Measurements from ENCODE around the gene MRGPRD.
"Not testable (repeated sequence)": the region's sequence is repeated elsewhere in the genome, so short reads cannot be mapped to it uniquely, and the experiment has no call there.

Gene MRGPRD

DNA sequence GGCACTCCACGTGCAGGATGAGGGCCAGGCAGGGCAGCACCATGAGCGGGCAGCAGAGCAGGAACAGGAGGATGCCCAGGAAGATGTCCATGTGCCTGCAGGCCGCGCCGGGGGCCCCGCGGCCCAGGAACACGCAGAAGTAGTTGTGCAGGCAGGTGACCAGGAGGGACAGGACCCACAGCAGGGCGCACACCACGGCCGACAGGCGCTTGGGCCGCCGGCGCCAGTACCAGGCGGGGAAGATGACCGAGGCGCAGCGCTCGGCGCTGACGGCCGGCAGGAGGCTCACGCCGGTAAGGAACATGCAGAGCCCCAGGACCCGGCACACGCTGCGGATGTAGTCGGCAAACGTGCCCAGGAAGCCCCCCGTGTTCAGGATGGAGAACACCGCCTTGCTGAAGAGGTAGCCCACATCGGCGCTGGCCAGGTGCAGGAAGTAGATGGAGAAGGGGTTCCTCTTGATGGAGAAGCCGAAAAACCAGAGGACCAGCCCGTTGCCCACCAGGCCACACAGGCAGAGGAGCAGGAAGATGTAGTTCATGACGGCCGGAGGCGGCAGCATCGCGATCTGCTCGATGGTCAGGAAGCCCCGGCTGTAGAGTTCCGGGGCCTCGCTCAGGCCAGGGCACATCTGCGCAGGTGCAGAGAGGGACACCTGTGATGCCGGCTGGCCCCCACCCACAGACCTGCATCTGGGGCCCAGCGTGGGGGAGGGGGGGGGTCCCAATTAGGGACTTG, 25.0 kb upstream of the MRGPRD start:
- no peak for DNase-seq

DNA sequence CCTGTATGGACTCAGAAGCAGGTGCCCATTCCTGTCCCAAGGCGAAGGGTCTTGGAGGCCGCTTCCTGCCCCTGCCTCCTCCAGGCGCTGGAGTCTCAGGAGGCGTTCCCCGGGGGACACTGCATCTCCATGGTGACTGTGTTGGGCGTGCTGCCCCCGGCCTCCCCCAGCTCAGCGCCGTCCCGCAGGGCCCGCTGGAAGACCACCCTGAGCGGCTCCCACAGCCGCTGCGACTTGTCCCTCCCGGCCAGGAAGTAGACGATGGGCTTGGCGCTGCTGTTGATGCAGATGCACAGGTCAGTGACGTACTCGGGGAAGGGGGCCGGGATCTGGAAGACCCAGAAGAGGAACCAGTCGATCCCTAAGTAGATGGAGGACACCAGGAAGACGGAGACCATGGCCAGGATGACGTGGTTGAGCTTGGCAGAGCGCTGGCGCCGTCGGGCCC, 24.4 kb upstream of the MRGPRD start:
- DNase-seq, result no peak

DNA sequence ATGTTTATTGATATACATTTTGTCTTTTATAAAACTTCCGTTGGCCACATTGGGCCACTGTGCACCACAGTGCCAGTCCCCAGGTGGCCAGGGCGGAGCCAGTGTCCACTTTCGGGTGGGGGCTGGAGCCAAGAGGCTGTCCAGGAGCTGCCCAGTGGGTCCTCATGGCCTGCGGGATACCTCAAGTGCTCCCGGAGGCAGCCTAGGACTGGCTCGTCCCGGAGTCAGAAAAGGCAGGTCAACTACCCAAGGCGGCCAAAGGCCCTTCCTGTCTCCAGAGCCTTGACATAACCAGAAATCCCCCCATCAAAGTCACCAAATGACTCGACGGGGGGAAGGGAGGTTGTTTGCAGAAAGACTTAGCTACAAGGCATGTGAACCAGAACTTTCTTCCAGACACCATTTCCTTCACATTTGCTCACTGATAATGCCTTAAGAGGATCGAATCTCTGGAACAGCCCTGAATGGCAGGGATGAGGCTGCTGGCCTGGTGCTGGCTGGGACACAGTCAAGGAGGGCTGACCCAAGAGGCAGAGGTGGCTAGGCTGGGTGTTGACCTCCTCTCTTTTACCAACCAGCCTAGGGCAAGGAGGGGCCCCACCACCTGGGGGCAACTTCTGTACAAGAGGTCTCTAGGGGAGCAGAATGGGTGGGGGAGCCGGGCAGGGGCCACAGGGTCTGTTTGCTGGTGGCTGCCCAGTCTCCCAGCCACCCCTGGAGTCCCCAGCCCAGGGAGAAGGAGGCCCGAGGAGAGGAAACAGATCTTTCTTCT, 23.8 kb upstream of the MRGPRD start:
- no peak for DNase-seq

DNA sequence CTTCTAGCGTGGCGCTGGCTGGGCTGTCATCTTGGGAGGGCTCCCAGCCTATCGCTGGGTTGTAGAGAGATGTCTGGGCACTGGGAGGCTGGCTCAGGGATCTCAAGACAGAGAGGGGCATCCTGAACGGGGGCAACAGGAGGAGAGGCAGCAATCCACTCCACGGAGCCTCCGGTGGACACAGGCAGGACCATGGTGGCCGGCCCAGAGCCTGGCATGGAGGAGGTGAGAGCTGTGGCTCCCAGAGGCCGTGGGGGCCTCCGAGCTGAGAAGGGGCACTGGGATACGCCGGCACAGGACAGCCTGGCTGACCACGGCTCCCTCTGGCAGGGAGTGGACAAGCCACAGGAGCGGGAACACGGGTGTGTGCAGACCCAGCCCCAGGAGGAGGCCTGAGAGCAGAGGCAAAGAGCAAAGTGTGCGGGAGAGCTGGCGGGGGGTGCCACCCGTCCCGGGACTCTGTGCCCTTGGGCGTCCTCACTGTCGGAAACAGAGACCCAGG, 23.1 kb upstream of the MRGPRD start:
- no peak for DNase-seq

DNA sequence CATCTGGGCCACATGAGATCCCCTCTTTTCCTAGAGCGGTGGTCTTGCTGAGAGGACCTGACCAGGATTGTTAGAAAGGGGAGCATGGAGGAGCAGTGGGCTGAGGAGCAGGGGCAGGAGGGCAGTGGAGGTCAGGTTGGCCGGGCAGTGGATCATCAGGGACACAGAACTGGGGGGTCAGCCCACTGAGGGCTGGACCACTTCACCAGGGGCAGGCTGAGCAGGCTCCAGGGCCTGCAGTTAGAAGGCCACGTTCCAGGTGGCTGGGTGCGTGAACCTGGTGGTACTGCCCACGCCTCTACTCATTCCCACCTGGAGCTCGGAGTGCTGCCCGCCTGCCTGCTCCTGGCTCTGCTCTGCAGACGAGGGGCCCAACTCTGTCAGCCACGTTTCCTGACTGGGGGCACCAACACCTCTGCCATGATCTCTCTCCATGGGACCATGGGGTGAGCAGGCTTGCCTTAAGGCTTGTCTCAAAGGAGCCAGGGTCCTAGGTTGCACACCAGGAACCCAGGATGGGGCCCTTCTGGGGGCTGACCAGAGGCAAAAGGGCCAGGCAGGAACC, 22.6 kb upstream of the MRGPRD start:
- DNase-seq, result no peak

DNA sequence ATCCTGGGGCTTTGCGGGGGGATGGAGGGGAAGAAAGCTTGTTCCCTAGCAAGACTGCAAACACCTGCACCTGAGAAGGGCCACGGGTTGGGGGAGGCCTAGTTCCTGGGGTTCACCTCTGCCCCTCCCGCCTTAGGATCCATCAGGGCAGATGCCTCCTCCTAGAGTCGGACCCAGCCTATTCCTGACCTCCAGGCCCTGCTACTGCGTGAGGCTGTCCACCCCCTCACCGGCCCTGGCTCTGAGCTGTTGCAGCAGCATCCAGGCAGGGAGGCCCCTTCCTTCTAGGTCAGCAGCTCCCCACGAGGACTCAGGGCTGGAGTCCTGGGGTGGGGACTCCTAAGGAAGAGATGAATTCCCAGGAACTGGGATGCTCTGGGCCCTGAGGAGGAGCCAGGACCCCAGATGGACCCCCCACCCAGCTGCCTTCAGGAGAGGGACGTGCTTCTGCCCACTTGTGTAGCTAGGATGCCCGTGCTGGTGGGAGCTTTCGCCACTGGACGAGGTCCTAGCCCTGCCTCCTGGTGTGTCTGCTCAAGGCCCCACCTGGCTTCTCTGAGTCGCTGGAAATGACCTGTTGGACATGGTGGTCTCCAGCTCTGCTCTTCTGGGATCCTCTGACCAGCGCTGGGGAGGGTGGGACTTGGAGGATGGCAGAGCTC, 21.9 kb upstream of the MRGPRD start:
- DNase-seq, result no peak

DNA sequence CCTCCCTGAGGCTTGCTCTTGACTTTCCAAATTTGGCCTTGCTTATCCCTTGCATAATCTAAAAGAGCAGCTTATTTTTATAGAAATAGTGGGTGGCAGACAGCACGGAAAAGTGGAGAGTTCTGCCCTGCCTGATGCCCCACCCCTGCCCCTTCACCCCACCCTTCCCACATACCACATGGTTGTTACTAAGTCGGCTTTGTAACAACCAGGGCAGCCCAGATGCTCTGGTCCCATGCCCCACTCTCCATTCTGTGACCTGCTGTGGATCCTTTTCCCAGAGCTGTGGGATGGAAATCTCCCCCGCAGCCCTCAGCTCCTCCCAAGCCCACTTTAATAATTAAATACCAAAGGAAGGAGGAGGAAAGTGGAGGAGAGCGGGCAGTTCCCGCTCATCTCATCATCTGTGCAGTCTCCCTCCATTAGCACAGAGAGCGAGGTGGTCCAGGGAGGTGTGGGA, 21.4 kb upstream of the MRGPRD start:
- DNase-seq, result no peak

DNA sequence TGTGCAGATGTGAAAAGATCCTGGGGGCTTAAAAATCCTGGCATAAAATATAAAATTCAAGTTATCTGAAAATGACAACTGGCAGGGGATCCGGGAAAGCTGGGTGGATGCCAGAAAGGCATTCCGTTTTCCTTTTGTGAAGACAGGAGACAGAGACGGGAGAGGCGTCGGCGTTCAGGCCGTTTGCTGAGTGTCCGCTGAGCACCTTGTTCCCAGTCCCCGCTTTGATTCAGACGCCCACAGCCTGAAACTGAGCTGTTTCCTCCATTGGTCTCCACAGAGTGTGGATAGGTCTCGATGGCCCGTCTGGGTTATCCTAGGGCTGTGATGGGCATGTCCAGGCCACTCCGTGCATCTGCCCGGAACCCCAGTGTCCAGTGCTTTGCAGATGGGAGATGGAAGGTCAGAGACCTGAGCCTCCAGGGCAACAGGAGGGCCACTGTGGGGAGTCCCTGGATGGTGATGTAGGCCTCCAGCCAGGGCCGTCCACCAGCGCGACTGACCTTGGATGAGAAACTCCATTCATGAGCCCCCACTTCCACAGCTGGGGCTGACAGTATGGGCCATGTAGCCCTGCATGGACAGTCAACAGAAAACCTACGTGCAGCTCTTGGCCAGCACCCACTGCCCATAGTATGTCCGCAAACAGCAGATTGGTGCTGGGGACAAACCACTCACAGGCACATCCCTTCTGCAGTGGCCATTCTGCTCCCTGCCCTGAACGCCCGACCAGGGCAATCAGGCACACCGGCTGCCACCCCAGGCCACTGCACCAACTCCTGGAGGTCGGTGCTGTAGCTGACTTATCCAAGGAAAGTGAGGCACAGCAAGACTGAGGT, 20.7 kb upstream of the MRGPRD start:
- DNase-seq, result no peak

DNA sequence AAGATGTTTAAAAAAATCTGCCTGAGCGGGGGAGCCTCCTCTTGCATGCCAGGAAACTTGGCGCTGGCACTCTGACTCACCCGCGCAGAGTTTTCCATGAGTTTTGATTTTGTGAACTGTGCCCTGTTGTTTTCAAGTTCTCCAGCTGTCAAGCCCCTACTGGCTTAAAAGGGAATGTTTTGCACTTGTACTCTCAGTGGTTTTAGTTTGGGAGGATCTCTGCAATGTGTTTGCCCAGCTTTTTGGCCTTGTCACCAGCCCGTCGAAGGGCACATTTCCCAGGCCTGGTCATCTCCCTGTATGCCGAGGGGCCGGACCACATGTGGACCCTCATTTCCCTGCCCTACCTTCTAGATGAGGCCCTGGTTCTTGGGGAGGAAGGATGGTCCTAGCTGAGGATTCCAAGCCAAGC, 20.1 kb upstream of the MRGPRD start:
- DNase-seq, result no peak

DNA sequence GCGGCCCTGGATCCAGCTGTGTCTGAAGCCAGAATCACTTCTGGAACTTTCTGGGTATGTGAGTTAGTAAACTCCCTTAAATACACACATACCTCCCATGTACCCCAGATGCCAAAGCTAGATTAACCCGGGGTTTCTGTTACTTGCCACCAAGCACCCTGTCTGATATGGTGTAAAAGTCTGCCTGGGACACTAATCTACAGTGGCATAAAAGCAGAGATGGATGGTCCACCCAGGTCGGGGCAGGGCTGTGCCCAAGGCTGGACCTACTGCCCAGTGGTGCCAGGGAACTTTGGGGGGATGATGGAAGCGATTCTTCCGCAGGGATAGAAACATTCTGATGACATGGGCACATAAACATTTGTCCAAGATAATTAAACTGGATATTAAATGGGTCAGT, 19.6 kb upstream of the MRGPRD start:
- DNase-seq, result no peak

DNA sequence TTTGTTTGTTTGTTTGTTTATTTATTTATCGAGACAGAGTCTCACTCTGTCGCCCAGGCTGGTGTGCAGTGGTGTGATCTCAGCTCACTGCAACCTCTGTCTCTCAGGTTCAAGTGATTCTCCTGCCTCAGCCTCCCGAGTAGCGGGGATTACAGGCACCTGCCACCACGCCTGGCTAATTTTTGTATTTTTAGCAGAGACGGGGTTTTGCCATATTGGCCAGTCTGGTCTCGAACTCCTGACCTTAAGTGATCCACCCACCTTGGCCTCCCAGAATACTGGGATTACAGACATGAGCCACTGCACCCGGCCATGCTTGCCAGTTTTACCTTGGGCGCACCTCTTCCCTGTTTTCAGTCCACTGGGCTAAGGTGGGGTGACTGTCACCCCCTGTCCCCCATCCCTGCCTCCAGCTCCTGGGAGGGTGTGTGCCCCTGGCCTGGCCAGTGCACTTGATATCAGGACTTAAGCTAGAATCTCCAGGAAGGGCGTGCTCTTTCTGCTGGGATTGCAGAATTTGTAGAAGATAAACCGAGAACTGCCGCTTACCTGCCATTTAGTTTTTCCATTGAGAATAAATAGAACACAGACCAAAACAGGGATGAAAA, 19.1 kb upstream of the MRGPRD start:
- DNase-seq, result not testable (repeated sequence)

DNA sequence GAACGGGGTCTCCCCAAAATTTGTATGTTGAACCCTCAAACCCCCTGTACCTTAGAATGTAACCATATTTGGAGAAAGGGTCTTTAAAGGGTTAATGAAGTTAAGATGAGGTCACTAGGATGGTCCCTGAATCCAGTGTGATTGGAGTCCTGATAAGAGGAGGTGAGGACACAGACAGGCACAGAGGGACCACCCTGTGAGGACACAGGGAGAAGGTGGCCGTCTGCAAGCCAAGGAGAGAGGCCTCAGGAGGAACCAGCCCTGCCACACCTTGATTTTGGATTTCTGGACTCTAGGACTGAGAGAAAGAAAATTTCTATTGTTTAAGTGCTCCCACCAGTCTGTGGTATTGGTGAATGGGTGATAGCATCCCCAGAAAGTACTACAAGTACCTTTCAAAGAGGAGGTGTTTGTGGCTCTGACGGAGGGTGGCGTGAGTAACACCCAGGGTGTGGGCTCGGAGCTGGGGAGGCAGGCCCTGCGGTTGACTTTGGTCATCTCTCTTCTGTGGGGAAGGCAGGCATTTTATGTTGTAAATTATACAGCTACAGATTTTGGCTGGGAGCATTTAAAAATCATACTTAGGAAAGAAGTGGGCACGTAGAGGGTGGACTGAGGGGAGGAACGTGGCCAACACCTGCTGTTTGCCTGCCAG, 18.4 kb upstream of the MRGPRD start:
- DNase-seq, result no peak

DNA sequence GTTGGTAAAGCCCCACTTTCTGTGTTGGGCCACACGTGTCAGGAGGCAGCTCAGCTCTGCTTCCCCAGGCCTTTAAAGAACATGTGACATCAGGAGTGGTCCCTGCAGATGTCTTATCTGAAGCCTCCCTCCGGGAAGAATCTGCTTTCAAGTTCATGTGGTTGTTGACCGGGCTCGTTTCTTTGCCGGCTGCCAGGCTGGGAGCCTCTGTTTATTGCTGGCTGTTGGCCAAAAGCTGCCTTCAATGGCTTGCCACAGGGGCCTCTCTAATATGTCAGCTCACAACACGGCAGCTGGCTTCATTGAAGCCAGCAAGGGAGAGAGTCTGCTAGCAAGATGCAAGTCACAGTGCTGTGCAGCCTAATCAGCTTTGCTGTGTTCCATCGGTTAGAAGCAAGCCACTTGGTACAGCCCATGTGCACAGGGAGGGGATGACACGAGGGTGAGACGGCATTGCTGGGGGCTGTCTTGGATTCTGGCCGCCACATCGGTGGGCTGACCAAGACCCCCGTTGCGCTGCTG, 17.7 kb upstream of the MRGPRD start:
- no peak for DNase-seq

DNA sequence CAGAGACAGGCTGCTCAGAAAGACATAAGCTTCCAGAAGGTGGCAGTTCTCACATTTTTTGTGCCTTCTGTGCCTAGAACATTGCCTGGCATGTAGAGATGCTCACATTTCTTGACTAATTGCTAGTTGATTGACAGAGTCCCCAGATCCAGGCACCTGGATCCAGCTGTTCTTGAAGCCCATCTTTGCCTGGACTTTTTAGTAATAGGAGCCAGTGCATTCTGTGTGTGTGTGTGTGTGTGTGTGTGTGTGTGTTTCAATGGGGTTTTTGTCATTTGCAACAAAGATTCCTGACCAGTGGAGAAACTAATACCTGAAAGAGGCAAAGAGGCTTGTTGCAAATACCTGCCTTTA, 17.2 kb upstream of the MRGPRD start:
- DNase-seq, result no peak

DNA sequence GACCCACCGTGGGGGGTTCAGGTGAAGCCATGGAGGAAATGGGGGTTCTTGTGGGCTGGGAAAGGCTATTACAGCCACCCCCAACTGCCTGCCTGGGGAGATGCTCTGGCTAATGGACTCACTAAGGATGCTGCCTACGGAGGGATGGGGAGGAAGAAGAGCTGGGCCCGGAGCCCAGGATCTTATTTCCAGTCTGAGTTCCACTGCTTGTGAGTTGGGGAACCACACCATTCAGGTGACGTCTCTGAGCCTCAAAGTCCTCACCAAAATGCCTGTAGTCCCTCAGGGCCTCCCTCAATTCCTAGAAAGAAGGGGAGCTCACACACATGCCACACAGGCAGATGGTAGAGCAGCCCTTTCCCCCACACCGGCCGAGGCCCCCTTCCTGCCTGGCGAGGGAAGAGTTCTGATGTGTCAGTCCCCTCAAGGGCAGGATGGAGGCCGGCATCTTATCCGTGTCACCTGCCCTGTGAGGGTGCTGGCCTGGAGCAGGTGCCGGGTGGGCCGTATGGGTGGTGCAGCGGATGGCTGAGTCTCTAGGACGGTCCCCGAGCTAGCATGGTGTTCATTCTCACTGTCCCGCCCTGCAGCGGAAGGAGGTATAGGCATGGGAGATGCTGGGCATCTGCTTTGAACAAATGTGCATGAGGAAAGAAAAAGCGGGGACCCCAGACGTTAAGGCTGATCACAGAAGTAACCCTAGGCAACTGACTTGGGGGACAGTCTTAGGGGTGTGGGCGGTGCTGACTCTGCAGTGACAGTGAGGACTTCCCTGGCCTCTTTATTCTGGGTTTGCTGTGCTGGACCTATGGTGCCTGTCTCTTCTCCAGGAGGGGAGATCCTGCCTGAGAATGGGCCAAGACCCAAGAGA, 16.6 kb upstream of the MRGPRD start:
- no peak for DNase-seq

DNA sequence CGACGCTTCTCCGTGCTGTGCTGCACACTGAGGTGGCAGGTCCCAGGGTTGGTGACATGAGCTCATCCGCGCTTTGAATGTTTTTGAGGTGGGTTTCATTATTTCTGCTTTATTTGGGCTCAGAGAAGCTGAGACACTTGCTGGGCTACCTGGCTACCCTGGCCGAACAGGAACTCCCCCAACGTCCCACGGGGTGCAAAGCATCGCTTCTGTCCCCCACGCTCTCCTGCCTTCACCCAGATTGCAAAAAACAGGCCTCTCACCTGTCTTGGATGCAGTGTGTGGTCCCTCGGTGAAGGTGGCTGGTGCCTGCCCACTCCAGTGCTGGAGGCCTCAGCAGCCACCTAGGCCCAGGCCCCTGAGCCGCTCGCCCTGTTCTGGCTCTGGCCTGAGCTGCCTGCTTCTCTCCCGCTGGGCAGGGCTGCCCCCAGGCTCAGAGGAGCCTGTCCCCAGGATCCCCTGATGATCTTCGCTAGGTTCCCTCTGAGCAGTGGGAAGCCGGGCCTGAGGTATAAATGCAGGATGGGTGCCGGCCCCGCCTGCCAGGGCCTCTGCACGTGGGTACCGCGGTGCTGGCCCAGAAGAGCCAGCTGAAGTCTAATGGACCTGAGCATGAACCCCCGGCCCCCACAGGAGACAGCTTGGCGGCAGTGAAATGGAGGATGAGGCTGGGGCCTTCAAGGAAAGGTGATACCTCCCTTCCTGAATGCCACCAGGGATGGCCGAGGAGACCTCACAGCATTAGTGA, 15.8 kb upstream of the MRGPRD start:
- DNase-seq, result no peak

DNA sequence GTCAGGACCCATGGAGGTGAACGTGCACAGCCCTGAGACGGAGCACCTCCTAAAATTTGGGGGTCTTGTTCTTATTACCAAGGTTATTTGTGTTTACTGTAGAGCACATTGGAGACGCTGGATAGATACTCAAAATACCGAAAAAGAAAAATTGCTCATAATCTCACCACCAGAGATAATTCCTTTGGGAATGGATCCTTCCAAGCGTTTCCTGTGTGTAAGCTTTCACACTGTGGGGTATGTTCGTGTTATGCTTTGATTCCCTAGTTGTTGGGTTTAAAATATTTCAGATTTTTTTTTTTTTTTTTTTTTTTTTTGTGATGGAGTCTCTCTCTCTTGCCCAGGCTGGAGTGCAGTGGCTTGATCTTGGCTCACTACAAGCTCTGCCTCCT, 14.1 kb upstream of the MRGPRD start:
- no peak for DNase-seq

DNA sequence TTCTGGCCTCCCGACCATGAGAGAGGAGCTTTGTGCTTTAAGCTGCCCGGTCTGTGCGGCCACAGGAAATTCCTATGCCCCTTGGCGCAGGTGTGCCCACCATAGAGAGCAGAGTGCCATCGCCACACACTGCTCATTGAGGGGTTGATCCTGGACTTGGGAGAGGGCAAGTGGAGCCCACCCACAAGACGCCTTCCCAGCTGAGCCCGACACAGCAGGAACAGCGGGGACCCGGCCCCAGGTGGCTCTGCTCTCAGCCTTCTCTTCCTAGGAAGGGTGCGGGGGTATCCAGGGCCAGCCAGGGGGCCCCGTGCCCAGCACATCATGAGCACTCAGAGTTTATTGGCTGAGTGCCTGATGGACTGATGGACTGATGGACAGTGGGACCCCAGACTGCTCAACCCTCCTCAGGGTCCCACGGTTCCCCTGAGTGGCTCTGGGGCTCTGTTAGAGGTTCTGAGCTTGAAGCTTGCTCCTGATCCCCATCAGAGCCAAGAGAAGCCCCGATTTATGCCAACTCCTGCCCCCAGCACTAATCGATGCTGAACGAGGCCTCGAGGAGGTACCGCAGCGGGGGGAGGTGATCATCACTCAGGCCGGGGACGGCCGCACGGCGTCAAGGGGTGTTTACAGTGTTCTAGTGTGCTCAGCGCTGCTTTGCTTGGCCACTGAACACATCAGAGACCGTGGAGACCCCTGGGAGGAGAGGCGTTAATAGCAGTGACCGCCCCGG, 13.5 kb upstream of the MRGPRD start:
- no peak for DNase-seq

DNA sequence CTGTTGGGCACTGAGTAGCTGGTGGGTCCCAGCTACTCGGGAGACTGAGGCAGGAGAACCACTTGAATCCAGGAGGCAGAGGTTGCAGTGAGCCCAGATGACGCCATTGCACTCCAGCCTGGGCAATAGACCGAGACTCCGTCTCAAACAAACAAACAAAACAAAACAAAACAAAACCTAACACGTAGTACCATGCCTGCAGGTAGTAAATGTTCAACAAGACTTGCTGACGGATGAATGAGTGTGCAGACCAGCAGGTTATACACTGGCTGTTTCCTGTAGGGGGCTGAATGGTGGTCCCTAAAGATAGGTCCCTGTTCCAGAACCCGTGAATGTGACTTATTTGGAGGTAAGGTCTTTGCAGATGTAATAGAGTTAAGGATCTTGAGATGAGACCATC, 12.8 kb upstream of the MRGPRD start:
- no peak for DNase-seq

Measured in bone marrow (tissue), 2 donors.